HepG2 (cell line): ENCODE data around the gene NDFIP2. TPM values are rescaled to one million over a fixed set of nuclear protein-coding genes. Genes with fewer than 3 reads are reported as not detected.

Experiments
- BCL3 ChIP-seq: sonication (generic); formaldehyde crosslinking; IDR thresholded peaks from 2 replicates; pipeline ENCODE4 v1.5.1; 2020; ENCODE audit warnings: mild to moderate bottlenecking, missing genetic modification reagents, moderate library complexity
- CBFB ChIP-seq: sonication (generic); formaldehyde crosslinking; IDR thresholded peaks from 2 replicates; pipeline ENCODE4 v1.4.0; 2020; ENCODE audit warnings: missing genetic modification reagents
- CEBPG ChIP-seq: IDR thresholded peaks from 2 replicates; pipeline ENCODE4 v1.6.1; 2016
- ELF3 ChIP-seq: IDR thresholded peaks from 2 replicates; pipeline ENCODE4 v1.6.1; 2016; ENCODE audit warnings: missing genetic modification reagents, missing compliant biosample characterization
- FOXP4 ChIP-seq: sonication (generic); formaldehyde crosslinking; IDR thresholded peaks from 2 replicates; pipeline ENCODE4 v1.4.0; 2020; ENCODE audit warnings: missing genetic modification reagents
- MTA1 ChIP-seq: sonication (generic); formaldehyde crosslinking; IDR thresholded peaks from 2 replicates; pipeline ENCODE4 v1.4.0; 2020; ENCODE audit warnings: missing genetic modification reagents, mild to moderate bottlenecking, borderline replicate concordance
- POLR2A ChIP-seq, 2 experiments: IDR thresholded peaks; 2 replicates each; pipeline ENCODE4 v1.6.1; 2011; ENCODE audit warnings: low read depth in 2 of 2, low read length in 2 of 2, mild to moderate bottlenecking in 1 of 2, moderate library complexity in 1 of 2; ENCODE audit not compliant: insufficient read depth in 1 of 2
- POLR2AphosphoS5 ChIP-seq: IDR thresholded peaks from 2 replicates; pipeline ENCODE4 v1.6.1; 2012; ENCODE audit warnings: low read depth, low read length
- RELA ChIP-seq: sonication (generic); formaldehyde crosslinking; IDR thresholded peaks from 2 replicates; pipeline ENCODE4 v1.4.0; 2020; ENCODE audit warnings: missing genetic modification reagents
- SNAPC2 ChIP-seq: sonication (generic); formaldehyde crosslinking; IDR thresholded peaks from 2 replicates; pipeline ENCODE4 v1.8.1; 2022; ENCODE audit warnings: mild to moderate bottlenecking, missing genetic modification reagents
- TAF15 ChIP-seq: fragments of 200-400 bp; formaldehyde crosslinking; IDR thresholded peaks from one replicate; pipeline ENCODE4 v1.6.1; 2018; ENCODE audit warnings: mild to moderate bottlenecking, low read depth, low read length; ENCODE audit not compliant: poor library complexity, severe bottlenecking
- TCF7L2 ChIP-seq: IDR thresholded peaks from 2 replicates; pipeline ENCODE4 v1.6.1; 2011; ENCODE audit warnings: mild to moderate bottlenecking, low read depth, low read length, moderate library complexity
- ZBTB25 ChIP-seq: IDR thresholded peaks from 2 replicates; pipeline ENCODE4 v1.6.1; 2018; ENCODE audit warnings: missing genetic modification reagents
- ZNF256 ChIP-seq: sonication (generic); formaldehyde crosslinking; conservative IDR thresholded peaks from 2 replicates; pipeline ENCODE4 v1.4.0; 2020; ENCODE audit warnings: missing genetic modification reagents
- ZSCAN5A ChIP-seq: sonication (generic); formaldehyde crosslinking; IDR thresholded peaks from 2 replicates; pipeline ENCODE4 v1.8.0; 2022; ENCODE audit warnings: mild to moderate bottlenecking, missing genetic modification reagents, borderline replicate concordance
- polyA plus RNA-seq, 8 experiments: library from polyadenylated mRNA; depleted of rRNA in 3 of 8; stranded (reverse) in 7 of 8; unstranded in 1 of 8; fragments of >200 nt; fragmentation: Illumina TruSeq in 4 of 8; extraction: Trizol in 4 of 8; gene quantifications; 2 replicates each; pipeline versions ENCODE4 v1.2.1 to v1.2.3, GENCODE V29; 2011 to 2016; ENCODE audit warnings: low read depth in 4 of 8, missing spikeins in 1 of 8, mixed read lengths in 1 of 8; ENCODE audit not compliant: insufficient read depth in 1 of 8
- total RNA-seq, 5 experiments: library from RNA; depleted of rRNA; stranded (reverse); fragments of >200 nt; fragmentation: Illumina TruSeq; extraction: Trizol; gene quantifications; 2 replicates each; pipeline ENCODE4 v1.2.3, GENCODE V29; 2016; ENCODE audit warnings: low read depth in 1 of 5
- TF ChIP-seq, protein P1 (sequence below): sonication (generic); formaldehyde crosslinking; IDR thresholded peaks from 2 replicates; pipeline ENCODE4 v1.4.0; 2020; ENCODE audit warnings: missing genetic modification reagents, borderline replicate concordance
- TF ChIP-seq, protein P2 (sequence below): sonication (generic); formaldehyde crosslinking; conservative IDR thresholded peaks from 2 replicates; pipeline ENCODE4 v1.8.0; 2022; ENCODE audit warnings: low read depth, missing genetic modification reagents

The NDFIP2 gene
- total and polyA plus RNA-seq, 2 of the 13 experiments (the other 11 are each of a cell fraction or from before 2014, with no cell fraction given) = 23.2 to 32.0 TPM

DNA sequence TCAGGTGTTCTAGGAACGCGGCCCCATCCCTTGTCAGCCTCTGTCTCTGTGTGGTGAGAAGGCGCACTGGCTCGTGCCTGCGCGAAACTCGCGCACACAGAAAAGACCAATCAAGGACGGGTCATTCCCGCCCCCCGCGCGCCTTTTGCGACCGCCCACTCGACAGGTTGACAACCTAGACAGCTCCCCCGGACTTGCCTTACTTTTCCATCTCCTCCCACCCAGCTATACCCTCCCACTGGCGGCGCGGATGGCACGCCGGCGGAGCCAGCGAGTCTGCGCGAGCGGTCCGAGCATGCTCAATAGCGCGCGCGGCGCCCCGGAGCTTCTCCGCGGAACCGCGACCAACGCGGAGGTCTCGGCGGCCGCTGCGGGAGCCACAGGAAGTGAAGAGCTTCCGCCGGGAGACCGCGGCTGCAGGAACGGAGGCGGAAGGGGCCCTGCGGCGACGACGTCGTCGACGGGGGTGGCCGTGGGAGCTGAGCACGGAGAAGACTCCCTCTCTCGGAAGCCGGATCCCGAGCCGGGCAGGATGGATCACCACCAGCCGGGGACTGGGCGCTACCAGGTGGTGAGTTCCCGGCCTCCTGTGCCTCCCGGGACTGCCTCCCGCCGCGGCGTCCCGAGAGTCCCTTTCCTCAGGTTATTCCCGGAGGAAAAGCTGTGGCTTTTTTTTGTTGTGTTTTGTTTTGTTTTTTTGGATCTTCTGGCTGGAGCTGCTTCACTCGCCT, at the start of gene NDFIP2 (continued):
- peak; percentile 94 for TF ChIP-seq ZBTB25
- TF ChIP-seq RELA (CRISPR knock-in tag) = 0 out of 2 replicates have a peak, but pooled peaks have one; percentile 39
- 0 out of 2 replicates have a peak, but pooled peaks have one; percentile 69 for TF ChIP-seq ZNF256 (CRISPR knock-in tag)
- TF ChIP-seq ELF3 (CRISPR knock-in tag) = peak; percentile 62
- TF ChIP-seq, protein P1, sequence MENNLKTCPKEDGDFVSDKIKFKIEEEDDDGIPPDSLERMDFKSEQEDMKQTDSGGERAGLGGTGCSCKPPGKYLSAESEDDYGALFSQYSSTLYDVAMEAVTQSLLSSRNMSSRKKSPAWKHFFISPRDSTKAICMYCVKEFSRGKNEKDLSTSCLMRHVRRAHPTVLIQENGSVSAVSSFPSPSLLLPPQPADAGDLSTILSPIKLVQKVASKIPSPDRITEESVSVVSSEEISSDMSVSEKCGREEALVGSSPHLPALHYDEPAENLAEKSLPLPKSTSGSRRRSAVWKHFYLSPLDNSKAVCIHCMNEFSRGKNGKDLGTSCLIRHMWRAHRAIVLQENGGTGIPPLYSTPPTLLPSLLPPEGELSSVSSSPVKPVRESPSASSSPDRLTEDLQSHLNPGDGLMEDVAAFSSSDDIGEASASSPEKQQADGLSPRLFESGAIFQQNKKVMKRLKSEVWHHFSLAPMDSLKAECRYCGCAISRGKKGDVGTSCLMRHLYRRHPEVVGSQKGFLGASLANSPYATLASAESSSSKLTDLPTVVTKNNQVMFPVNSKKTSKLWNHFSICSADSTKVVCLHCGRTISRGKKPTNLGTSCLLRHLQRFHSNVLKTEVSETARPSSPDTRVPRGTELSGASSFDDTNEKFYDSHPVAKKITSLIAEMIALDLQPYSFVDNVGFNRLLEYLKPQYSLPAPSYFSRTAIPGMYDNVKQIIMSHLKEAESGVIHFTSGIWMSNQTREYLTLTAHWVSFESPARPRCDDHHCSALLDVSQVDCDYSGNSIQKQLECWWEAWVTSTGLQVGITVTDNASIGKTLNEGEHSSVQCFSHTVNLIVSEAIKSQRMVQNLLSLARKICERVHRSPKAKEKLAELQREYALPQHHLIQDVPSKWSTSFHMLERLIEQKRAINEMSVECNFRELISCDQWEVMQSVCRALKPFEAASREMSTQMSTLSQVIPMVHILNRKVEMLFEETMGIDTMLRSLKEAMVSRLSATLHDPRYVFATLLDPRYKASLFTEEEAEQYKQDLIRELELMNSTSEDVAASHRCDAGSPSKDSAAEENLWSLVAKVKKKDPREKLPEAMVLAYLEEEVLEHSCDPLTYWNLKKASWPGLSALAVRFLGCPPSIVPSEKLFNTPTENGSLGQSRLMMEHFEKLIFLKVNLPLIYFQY (CRISPR knock-in tag) = 0 out of 2 replicates have a peak, but pooled peaks have one; percentile 18
- no peak for TF ChIP-seq CEBPG (CRISPR knock-in tag)
- TF ChIP-seq FOXP4 (CRISPR knock-in tag) = no peak
- TF ChIP-seq BCL3 (CRISPR knock-in tag) = peak; percentile 72; the same call in 1 of the 2 replicates
- TF ChIP-seq POLR2A (IDR thresholded peaks at IDR 0.05; ENCODE audit: insufficient read depth in 1 of 2, low read depth in 2 of 2, low read length in 2 of 2) = peak; percentile 75 to 83
- TF ChIP-seq MTA1 (CRISPR knock-in tag) = peak; percentile 77; the same call in 1 of the 2 replicates
- TF ChIP-seq CBFB = peak; percentile 73; the same call in 1 of the 2 replicates
- TF ChIP-seq, protein P2, sequence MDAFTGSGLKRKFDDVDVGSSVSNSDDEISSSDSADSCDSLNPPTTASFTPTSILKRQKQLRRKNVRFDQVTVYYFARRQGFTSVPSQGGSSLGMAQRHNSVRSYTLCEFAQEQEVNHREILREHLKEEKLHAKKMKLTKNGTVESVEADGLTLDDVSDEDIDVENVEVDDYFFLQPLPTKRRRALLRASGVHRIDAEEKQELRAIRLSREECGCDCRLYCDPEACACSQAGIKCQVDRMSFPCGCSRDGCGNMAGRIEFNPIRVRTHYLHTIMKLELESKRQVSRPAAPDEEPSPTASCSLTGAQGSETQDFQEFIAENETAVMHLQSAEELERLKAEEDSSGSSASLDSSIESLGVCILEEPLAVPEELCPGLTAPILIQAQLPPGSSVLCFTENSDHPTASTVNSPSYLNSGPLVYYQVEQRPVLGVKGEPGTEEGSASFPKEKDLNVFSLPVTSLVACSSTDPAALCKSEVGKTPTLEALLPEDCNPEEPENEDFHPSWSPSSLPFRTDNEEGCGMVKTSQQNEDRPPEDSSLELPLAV = no peak
- TF ChIP-seq POLR2AphosphoS5 = peak; percentile 69
- TF ChIP-seq ZSCAN5A (CRISPR knock-in tag) = peak; percentile 62; the same call in 1 of the 2 replicates
- TF ChIP-seq TCF7L2 = no peak
- TF ChIP-seq TAF15 = no peak
- TF ChIP-seq SNAPC2 (CRISPR knock-in tag) = peak; percentile 60; the same call in 1 of the 2 replicates
